Activated CD4-positive, alpha-beta T cell treated with anti-CD3 and anti-CD28 coated beads for 24 hours (primary cell): ENCODE data around the gene RIN3.

Experiments
- DNase-seq, 2 donors: peaks; one replicate each; pipeline ENCODE4 v3.0.0-alpha.2; 2020; ENCODE audit warnings: low read depth in 2 of 2

RIN3 gene

DNA sequence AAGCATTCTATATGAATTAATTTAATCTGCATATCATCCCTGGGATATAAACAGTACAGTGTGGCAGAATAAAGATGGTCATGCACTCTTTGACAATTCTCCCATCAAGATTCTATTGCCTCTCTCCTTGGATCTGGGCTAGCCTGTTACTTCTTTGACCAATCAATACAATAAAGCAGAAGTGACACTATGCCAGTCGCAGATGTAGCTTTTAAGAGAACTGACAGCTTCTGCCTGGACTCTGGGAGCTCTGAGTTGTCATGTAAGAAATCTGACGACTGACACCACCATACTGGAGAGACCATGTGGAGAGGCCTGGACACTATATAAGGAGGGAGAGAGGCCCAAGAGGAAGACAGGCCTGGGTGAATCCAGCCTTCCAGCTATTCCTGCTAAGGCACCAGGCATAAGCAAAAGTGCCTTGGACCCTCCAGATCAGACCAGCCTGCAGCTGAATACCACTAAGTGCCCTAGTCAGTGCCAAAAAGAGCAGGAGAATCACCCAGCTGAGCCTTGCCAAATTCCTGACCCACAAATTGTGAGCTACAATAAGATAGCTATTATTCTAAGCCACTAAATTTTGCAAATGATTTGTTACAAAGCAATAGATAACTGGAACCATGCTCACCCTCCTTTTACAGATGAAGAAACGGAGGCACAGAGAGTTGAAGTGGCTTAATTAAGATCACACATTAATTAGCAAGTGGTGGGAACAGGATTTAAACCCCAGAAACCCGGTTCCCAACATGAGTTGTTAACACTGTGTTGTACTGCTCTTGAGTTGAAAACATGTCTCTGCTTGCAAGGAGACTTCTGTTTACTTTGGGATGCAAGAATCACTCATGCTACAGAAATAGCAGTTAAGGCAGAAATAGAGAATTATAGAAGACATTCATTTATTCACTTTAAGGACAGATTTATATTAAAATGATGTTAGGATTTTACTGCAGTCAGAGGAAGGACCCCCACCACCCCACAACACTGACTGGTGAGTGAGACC is 84.6 kb downstream of the RIN3 start:
- DNase-seq: no peak

DNA sequence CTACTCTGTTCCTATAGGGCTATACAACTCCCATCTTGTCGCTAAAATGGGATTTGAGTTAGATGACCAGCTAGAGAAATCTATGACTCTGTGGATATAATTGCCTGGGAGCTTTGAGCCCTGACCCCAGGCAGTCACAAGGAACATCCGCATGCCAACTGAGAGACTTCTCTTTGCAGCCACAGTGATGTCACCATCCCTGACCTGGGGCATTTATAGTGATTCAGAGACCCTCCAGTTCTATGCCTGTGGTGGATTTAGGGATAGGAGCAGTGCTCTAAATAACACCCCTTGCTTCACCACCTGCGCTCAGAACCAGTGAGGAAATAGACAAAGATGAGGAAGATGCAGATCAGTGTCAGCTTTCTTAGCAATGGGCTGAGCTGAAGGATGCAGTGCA is 86.2 kb downstream of the RIN3 start:
- no peak for DNase-seq

DNA sequence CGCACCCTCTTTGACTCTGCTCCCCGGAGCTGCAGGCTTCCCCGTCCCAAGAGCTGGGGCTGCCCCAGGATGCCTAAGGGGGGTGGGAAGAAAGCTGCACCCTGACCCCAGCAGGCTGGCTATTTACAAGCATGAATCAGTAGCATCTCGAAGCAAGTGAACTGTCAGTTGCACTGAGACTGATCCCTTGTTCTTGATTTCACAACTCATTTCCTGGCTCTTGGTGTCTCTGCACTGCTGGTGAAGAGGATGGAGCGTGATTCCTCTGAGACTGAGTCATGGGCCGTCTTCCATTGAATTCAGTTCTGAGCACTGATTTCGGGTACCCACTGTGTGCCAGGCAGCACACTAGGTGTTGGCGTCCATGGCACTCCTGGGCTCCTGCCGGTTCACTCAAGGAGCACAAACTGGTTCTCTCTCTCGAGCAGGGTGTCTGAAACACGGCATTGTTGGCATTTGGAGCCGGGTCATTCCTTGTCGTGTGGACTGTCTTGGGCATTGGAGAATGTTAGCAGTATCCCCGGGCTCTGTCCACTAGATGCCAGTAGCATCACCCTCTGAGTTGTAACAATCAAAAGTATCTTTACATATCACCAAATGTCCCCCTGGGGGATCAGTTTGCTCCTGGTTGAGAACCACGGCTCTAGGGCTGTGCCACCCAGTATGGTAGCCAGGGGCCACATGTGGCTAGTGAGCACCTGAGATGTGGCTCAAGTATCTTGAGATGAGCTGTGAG is 86.9 kb downstream of the RIN3 start:
- no peak for DNase-seq

DNA sequence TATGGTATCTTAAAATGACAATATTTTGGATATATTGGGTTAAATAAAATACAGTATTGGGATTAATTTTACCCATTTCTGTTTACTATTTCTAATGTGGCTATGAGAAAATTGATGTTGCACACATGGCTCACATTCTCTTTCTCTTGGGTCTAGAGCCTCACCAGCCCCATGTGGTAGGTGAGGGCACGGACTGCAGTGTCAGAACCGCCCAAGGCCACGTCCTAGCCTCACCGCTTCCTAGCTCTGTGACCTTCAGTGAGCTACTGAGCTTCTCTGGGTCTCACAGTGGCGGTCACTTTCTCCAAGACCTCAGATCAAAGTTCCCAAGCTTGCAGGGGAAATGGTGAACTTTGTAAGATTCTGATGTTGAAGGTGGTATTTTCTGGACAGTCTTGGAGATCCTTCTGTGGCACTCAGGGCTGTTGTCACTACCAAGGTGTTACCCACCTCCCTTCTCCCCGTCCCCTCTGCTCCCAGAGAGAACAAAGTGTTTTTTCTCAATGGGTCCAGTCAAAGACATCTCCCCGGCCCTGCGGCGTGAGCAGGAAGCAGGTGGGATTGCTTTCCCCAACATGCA is 87.6 kb downstream of the RIN3 start:
- DNase-seq: no peak

GRCh38 chr14:92601757-92602417 is 88.3 kb downstream of the RIN3 start:
- no peak for DNase-seq

DNA sequence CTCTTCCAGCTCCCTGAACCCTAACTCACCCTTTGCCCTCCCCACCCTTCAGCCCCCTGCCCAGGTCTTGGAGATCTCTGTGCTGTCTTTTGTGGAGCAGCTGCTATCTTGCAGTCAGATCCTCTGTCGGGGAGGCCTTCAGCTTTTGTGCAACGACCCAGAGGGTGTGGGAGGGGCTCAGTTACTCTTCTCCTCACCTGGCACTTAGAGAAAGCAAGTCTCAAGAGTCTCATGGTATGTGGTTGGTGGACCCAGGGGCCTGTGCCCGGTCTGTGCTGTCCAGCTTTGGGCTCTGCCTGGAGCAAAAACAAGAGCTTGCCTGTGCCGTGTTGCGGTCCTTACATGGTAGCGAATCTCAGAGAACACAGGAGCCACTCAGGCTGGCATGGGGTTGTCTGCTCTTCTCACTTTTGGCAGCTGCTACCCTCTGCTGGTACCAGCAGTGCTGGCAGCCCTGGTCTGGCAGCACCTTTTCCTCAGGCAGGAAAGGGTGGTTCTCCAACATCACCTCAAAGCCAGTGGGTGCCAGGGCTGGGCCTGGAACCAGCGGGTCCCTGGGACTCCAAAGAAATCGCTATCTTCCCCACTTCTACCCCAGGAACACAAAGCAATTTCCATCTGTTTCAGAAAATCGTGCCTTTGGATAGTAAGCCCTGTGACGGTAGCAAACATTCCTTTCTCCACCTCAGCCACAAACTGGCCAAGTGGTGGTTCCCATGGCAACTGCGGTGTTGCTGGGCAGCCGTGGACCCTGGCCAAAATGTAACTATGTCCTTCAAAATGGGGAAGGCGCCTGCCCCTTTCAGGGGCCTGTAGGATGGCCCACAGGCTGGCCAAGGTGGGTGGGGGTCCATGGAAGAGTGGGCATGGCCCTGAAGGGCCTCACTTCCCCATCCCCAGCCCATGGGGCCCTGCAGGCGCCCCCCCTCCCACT is 90.0 kb downstream of the RIN3 start:
- peak in 1 of 2 donors; percentile 27 for DNase-seq

DNA sequence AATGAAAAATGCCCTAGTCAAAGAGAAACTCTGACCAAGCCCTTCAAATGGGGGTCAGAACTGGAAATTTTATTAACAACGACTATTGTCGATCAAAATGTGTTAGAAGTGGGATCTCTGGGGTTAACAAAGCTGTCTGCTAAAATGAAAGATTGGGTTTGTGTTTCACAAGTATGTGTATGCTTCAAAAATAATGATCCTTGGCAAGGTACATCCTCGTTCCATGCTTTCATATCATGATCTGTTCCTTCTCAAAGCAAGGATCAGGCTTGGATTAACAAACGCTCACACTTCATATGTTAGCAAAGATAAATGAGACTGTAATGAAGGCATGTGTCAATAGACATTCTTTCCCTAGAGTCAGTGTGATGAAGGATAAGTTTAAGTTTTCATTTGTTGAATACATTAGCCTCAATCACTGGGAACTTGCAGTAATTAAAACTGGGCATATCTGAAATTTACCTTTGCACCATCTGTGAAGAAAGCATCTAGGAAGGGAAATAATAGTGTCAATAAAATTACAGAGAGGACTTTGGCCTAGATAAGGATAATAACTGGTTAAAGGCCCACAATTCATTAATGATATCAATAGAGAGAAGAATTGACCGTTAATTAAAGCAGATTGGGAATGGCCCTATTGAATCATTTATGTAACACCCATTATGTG is 91.8 kb downstream of the RIN3 start:
- no peak for DNase-seq

DNA sequence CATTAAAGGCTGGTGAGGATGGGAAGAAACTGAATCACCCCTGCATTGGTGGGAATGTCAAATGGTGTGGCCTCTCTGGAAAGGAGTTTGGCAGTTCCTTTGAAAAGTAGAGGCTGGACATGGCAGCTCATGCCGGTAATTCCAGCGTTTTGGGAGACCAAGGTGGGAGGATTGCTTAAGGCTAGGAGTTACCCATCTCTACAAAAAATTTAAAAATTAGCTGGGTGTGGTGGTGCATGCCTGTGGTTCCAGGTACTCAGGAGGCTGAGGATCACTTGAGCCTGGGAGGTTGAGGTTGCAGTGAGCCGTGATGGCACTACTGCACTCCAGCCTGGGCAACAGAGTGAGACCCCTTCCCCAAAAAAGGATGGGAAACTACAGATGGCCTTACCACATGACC is 93.7 kb downstream of the RIN3 start:
- DNase-seq: no peak

DNA sequence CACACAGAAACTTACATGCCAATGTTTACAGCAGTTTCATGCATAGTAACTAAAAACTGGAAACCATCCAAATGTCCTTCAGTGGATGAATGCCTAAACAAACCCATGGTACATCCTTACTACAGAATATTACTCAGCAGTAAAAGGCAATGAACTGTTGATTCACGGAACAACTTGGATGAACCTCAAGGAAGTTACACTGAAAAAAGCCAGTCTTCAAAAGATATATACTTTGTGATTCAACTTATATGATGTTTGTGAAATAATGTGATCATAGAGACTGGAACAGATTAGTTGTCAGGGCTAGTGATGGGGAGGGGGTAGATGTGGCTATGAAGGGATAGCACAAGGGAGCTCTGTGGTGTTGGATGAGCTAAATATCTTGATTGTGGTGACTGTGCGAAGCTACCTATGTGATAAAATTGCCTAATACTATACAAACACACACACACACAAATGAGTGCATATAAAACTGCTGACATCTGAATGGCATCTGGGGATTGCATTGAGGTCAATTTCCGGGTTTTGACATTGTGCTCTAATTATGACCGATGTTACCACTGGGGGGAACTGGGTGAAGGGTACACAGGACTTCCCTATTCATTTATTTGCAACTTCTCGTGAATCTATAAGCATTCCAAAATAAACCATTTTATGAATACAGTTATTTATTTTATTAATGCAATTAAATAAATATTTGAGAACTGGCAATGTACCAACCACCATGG is 94.3 kb downstream of the RIN3 start:
- no peak for DNase-seq

DNA sequence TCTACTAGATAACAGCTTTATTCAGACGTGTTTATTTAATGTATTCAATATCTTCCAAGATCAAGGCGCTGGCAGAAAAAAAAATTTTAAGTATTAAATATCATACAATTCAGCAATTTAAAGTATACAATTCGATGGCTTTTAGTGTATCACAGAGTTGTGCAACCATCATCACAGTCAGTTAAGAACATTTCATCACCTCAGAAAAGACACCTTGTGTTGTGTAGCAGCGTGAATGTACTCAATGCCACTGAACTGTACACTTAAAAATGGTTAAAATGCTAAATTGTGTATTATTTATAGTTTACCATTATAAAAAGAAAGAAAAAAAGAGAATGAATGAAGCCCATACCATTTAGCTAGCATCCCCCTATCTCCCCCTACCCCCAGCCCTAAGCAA is 96.4 kb downstream of the RIN3 start:
- DNase-seq: no peak

GRCh38 chr14:92610849-92611271 is 97.3 kb downstream of the RIN3 start:
- DNase-seq: no peak

DNA sequence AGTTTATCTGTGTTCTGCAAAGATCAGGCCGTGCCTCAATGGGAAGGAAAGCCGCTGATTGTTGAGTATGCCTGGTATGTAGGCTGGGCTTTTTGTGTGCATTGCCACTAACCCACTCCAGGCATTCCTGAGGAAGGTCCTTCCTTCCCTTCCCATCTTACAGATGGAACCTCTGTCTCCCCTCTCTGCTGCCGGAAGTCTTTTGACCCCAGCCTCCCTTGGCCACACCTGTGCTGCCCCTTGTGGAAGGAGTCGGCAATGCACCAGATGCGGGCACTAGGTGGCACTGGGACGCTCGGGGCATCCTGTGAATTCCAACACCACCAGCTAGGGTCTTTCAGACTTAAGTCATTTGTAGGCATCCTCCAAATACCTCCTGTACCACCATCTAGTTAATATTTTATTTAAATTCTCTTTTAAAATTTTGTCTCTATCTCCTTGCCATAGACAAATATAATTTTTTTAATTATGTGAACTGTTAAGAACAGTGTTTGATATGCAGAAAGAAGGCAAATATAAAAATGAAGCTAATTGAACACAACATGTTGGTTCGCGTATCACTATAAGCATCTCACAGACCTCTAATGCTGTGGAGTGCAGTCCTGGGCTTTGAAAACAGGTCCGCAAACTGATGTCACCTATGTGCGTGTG is 99.6 kb downstream of the RIN3 start:
- DNase-seq: peak; percentile 47 to 62

DNA sequence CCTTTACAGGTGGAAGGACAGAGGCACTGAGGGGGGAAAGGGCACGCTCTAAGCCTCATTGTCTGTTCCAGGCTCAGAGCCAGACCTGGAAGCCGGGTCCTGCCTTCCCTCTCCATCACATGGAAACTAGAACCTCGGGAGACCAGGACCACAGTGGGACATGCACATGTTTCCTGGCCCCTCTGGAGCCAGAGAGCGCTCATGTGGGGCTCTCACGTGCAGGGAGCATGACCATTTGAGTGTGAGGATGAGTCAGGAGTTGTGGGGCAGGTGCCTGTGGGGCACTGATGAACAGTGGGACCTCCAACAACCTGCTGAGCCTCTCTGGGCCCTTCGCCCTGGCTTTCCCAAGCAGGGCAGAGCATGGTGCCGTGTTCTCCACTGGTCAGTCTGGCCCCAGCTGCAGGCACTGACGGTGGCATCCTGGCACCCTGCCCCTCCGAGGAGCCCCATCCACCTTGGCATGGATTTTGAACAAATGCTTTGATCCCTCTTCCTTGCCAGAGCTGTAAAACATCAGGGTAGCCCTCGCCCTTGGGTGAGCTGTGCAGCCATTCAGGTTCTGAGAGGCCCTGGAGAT is 100.2 kb downstream of the RIN3 start:
- DNase-seq: no peak

GRCh38 chr14:92615451-92615850 is 101.9 kb downstream of the RIN3 start:
- peak; percentile 15 to 18 for DNase-seq

DNA sequence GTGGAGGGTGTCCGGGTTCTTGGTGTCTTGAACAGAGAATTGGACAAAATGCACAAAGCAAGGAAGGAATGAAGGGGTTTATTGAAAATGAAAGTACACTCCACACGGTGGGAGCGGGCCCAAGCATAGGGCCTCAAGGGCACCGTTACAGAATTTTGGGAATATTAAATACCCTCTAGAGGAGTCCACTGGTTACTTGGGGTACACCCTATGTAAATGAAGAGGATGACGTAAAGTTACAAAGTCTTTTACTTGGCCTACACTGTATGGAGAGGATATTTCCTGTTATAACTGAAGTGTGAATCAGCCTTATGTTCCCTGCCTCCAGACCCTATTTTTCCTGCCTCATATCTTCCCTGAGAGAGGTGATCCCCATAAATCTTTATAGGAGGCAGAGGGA is 102.6 kb downstream of the RIN3 start:
- no peak for DNase-seq

DNA sequence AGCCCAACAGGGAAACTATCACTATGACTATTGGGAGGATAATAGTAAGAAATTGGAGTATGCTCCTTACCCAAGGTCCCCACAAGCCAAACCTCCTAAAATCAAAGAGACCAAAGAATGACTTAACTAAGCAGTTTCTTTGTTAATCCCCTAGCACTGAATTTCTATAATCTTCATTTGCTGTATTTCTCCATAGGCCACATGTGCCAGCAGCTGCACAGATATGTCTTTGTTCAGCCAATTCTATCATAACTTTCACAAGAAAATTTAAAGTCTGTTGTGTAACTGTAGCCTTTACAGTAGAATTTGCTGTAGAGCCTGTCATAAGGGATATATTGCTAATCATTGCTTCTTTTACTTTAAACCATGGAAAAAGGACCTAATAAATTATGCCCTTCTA is 104.0 kb downstream of the RIN3 start:
- no peak for DNase-seq

DNA sequence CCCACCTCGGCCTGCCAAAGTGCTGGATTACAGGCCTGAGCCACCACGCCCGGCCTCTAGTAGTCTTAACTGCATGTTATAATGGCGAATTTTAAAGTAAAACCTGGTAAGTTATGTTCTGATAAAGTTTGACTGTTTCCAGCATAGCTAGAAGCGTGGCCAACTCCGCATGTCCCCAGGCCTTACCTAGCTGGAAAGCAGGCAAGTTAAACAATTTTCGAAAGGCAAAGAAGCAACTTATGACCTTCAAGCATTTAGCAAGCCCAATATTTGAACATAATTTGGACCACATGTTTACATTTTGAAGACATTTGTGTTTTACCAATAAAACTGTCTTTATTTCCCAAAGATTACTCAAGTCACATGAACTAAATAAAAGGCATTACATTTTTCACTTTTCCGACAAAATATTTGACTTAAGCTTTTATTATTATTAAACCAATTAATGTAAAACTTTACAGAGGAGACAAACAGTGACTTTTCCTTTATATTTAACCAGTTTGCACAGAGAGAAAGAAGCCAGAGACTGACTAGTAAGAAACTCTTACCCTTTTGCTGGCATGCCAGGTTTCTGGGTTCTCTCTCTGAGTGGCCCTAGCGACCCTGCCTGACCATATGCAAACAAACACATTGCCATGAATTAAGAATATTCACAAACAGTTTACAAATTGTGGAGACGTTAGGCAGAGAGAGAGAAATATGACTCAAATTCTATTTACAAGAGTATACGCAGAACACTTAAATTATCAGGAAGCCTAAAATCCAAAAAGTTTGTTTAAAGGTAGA is 106.3 kb downstream of the RIN3 start:
- DNase-seq: no peak

GRCh38 chr14:92622311-92622710 is 108.7 kb downstream of the RIN3 start:
- DNase-seq: no peak
